Measurements from ENCODE around the gene UMAD1.

DNA sequence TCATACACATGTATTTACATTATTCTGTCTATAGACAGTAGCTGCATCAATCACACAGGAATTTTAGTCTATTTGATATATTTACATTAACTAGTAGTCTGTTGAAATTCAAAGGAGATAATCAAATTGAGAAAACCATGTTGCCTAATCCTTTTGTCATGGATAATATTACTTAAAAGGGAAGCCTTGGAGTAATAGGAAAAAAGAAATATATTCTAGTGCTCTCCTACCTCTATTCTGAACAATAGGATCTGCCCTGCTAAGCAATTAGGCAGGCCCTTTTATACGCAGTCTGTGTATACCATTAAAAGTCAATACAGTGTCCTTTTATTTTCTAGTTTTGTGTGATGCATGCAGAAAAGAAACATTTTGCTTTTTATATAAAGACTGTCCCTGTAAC, 24.5 kb downstream of the UMAD1 start:
- TF ChIP-seq POLR2A (IDR thresholded peaks at IDR 0.05), result no peak
- TF ChIP-seq, protein P1, sequence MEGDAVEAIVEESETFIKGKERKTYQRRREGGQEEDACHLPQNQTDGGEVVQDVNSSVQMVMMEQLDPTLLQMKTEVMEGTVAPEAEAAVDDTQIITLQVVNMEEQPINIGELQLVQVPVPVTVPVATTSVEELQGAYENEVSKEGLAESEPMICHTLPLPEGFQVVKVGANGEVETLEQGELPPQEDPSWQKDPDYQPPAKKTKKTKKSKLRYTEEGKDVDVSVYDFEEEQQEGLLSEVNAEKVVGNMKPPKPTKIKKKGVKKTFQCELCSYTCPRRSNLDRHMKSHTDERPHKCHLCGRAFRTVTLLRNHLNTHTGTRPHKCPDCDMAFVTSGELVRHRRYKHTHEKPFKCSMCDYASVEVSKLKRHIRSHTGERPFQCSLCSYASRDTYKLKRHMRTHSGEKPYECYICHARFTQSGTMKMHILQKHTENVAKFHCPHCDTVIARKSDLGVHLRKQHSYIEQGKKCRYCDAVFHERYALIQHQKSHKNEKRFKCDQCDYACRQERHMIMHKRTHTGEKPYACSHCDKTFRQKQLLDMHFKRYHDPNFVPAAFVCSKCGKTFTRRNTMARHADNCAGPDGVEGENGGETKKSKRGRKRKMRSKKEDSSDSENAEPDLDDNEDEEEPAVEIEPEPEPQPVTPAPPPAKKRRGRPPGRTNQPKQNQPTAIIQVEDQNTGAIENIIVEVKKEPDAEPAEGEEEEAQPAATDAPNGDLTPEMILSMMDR (IDR thresholded peaks at IDR 0.05), result no peak

All from testis (tissue), 2 donors.